PFSK-1 (cell line): ENCODE measurements around the gene PIK3R1.

Experiments used
- POLR2AphosphoS5 ChIP-seq: IDR thresholded peaks from 2 replicates; pipeline ENCODE4 v1.6.1; 2012; ENCODE audit warnings: low read depth, mild to moderate bottlenecking, control low read depth, low read length, moderate library complexity
- TF ChIP-seq, protein P1 (sequence below), 2 experiments: IDR thresholded peaks; 2 replicates each; pipeline versions ENCODE4 v1.6.1 to v1.8.0; 2011 to 2012; ENCODE audit warnings: low read depth in 2 of 2, low read length in 2 of 2, control low read depth in 1 of 2, inconsistent platforms in 1 of 2, mild to moderate bottlenecking in 1 of 2, moderate library complexity in 1 of 2; ENCODE audit not compliant: insufficient read depth in 1 of 2

GRCh38 chr5:68266457-68266856 is 50.9 kb downstream of the PIK3R1 start:
- TF ChIP-seq, protein P1, sequence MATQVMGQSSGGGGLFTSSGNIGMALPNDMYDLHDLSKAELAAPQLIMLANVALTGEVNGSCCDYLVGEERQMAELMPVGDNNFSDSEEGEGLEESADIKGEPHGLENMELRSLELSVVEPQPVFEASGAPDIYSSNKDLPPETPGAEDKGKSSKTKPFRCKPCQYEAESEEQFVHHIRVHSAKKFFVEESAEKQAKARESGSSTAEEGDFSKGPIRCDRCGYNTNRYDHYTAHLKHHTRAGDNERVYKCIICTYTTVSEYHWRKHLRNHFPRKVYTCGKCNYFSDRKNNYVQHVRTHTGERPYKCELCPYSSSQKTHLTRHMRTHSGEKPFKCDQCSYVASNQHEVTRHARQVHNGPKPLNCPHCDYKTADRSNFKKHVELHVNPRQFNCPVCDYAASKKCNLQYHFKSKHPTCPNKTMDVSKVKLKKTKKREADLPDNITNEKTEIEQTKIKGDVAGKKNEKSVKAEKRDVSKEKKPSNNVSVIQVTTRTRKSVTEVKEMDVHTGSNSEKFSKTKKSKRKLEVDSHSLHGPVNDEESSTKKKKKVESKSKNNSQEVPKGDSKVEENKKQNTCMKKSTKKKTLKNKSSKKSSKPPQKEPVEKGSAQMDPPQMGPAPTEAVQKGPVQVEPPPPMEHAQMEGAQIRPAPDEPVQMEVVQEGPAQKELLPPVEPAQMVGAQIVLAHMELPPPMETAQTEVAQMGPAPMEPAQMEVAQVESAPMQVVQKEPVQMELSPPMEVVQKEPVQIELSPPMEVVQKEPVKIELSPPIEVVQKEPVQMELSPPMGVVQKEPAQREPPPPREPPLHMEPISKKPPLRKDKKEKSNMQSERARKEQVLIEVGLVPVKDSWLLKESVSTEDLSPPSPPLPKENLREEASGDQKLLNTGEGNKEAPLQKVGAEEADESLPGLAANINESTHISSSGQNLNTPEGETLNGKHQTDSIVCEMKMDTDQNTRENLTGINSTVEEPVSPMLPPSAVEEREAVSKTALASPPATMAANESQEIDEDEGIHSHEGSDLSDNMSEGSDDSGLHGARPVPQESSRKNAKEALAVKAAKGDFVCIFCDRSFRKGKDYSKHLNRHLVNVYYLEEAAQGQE (IDR thresholded peaks at IDR 0.05; ENCODE audit: insufficient read depth in 1 of 2, low read depth in 2 of 2, low read length in 2 of 2), result no peak
- TF ChIP-seq POLR2AphosphoS5, result no peak
